KBM-7 (cell line): ENCODE results near the gene NRARP.

Experiments used
- DNase-seq: peaks from one replicate; pipeline ENCODE4 v3.0.0-alpha.2; 2015
- in situ Hi-C: fragments of 300-500 bp; cut with MboI; formaldehyde crosslinking; loops from 2 replicates; pipeline ENCODE4 v1.14.3; 2020; ENCODE audit warnings: low sequenced_read_pairs, low pct_unique_long_range_greater_than_20kb, mixed read lengths

NRARP gene

GRCh38 chr9:137302449-137303150 is 529 bp upstream of the NRARP start:
- in situ Hi-C loops: no loop called here
- DNase-seq: peak; percentile 68

DNA sequence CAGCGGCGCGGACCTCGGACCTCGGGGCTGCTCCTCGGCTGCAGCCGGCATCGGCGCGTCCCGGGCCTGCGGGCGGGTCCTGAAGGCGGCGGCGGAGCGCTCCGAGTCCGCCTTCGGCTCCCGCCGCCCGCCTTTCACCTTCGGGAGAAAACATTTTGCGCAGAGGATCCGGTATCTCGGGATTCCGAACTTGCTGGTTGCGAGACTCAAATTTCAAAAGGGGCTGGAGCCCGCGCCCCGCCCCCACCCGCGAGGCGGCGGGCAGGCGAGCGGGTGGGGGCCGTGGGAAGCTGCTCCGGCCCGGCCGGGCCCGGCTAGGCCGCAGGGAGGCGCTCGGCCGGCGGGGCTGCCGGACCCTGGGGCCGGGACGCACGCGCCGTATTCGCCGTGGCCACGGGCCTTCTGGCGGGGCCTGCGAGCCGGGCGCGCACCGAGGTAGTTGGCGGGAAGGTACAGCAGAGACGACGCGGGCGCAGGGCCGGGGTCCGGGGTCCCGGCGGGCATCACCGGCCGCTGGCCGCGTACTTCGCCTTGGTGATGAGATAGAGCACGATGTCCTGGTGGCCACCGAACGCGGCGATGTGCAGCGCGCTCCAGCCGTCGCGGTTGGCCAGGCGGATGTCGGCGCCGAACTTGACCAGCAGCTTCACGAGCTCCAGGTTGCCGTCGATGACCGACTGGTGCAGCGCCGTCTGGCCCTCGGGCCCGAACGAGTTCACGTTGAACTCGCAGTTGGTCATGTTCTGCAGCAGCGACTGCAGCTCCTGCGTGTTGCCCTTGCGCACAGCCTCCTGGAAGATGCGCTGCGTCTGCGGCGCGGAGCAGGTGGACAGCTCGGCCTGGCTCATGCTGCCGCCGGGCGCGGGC is 757 bp downstream of the NRARP start:
- DNase-seq: peak; percentile 60
- in situ Hi-C loops: no loop called here

DNA sequence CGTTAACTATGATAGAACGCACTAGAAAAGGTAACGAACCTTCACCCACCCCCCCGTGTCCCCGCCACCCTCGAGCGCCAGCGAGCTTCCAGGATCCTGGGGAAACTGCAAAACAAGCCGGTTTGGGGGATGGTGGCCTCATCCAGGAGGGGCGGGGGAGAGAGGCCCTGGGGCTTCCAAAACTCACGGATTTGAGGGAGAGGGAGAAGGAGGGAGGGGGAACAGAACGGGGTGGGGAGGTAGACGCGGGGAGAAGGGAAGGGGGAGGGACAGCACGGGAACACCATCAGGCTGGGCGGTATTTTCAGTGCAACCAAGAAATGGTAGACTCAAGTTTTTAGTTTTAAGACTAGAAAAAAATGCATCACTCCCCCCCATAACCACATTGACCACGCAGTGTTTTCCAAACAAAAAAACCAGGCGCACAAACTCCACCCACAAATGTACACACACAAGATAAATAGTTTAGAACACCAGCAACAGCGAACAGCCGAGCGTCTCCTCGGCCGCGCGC is 1.4 kb downstream of the NRARP start:
- in situ Hi-C loops: no loop called here

GRCh38 chr9:137299938-137300337 is 2.1 kb downstream of the NRARP start:
- in situ Hi-C loops: loop anchor here (10.0 kb wide), 1 partner anchor 105 kb away; no protein-coding TSS in a partner anchor
- no peak for DNase-seq

More for the DNA sequence above, 1.4 kb downstream of the NRARP start:
- DNase-seq: no peak

DNA sequence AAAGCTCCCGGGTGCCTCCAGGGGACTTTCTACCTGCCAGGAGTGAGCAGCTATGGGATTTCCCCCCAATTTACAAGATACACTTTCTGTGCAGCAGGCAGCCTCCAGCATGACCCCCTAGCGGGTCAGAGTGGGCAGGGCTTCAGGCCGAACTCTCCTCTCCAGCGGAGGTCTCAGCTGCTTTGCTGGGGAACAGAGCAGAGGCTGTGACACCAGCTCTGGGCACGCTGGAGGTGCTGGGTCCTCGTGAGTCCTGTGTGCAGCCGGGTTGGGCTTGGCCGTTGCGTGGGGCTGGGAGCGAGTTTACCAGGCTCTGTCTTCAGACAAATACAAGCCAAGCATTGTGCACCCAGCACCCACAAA is 2.9 kb downstream of the NRARP start:
- in situ Hi-C loops: loop anchor here (10.0 kb wide), 1 partner anchor 106 kb away; no protein-coding TSS in a partner anchor

DNA sequence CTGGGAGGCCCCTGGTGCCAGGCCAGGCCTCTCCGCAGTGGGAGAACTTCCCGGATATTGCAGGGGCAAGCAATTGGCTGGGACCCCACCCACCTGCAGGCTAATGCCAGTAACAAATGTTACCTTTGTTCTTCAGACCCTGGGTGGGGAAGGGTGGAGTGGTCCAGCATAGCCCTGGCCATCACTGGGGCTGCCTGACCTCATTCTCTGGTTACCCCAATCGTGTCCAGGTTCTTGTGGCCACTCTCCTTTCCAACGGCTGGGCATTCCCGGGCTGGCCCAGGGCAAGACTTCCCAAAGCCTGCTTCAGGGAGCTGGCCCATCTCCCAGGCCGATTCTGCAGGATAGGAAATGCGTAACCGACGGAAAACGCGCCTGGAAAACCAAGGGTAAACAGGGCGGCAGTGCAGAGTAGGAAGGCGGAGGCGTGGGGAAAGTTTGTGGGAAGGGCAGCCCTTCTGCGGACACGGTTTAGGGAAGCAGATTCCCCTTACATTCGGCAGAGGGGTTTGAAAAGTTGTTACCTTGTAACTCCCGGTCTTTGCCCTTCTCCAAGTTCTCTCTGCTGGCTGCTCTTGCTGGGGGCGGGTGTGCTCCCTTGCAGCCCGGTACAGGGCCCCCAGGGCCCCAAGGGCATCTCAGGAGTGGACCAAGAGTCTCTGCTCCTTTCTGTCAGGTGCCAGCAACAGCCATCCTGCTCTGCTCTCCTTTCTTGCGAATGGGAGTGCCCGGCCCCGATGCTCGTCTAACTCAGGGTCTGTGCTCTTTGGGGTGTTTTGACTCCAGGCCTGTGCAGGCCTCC is 3.5 kb downstream of the NRARP start:
- in situ Hi-C loops: loop anchor here (10.0 kb wide), 1 partner anchor 106 kb away; no protein-coding TSS in a partner anchor
- DNase-seq: no peak

More for the DNA sequence above, 2.9 kb downstream of the NRARP start:
- DNase-seq: no peak

GRCh38 chr9:137297966-137298365 is 4.1 kb downstream of the NRARP start:
- in situ Hi-C loops: loop anchor here (10.0 kb wide), 1 partner anchor 107 kb away; no protein-coding TSS in a partner anchor
- DNase-seq: no peak

GRCh38 chr9:137296670-137297664 is 5.1 kb downstream of the NRARP start:
- in situ Hi-C loops: loop anchor here (10.0 kb wide), 1 partner anchor 108 kb away; no protein-coding TSS in a partner anchor
- peak; percentile 48 for DNase-seq

- in situ Hi-C loops: loop anchor here (10.0 kb wide), 1 partner anchor 109 kb away; no protein-coding TSS in a partner anchor
- no peak for DNase-seq
These were observed 6.0 kb downstream of the NRARP start for GRCh38 chr9:137295849-137296669.

- peak; percentile 58 for DNase-seq
- in situ Hi-C loops: loop anchor here (10.0 kb wide), 1 partner anchor 109 kb away; no protein-coding TSS in a partner anchor
These were observed 6.7 kb downstream of the NRARP start for GRCh38 chr9:137295238-137295811.

GRCh38 chr9:137294681-137295237 is 7.3 kb downstream of the NRARP start:
- DNase-seq: no peak
- in situ Hi-C loops: loop anchor here (10.0 kb wide), 1 partner anchor 110 kb away; no protein-coding TSS in a partner anchor

DNA sequence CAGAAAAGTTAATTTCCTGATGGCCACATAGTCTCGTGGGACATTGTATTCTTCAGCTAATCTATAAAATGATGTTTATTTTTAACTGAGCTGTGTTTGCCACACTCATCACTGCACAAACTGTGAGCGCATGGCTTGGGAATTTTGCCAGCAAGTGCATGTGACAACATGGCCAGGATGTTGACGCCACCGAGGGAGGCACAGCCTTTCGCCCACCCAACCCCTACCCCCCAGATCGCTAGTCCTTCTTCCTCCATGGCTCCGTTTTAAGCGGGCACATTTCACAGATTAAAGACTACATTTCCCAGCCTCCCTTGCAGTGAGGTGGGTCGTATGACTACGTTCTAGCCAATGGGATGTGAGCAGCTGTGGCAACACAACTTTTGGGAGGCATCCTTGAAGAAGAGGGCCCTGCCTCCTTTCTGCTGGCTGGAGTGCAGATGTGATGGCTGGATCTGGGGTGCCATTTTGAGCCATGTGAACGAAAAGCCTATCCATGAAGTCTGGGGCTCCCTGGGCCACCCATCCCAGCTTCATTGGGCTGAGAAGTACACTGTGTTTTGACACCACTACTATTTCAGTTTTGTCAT is 7.9 kb downstream of the NRARP start:
- in situ Hi-C loops: loop anchor here (10.0 kb wide), 1 partner anchor 111 kb away; no protein-coding TSS in a partner anchor
- peak; percentile 63 for DNase-seq

GRCh38 chr9:137293482-137294090 is 8.5 kb downstream of the NRARP start:
- DNase-seq: no peak
- in situ Hi-C loops: loop anchor here (10.0 kb wide), 1 partner anchor 111 kb away; no protein-coding TSS in a partner anchor

DNA sequence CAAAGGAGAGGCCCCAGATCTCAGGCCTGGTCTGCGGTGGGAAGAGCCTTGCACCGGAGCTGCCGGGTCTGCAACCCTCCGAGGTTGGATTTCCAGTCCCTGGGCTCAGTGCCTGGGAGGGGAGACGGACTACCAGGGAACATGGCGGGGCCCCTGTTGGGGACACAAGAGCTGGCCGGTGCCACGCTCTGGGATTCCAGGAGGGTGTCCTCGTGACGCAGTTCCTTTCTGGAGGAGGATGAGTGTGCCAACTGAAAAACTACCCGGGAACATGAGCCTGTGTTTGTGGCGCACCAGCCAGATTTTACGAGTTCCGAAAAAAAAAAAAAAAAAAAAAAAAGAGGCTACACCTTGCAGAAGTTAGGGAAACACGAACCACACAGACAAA is 9.0 kb downstream of the NRARP start:
- in situ Hi-C loops: loop anchor here (10.0 kb wide), 1 partner anchor 112 kb away; no protein-coding TSS in a partner anchor
- DNase-seq: no peak

DNA sequence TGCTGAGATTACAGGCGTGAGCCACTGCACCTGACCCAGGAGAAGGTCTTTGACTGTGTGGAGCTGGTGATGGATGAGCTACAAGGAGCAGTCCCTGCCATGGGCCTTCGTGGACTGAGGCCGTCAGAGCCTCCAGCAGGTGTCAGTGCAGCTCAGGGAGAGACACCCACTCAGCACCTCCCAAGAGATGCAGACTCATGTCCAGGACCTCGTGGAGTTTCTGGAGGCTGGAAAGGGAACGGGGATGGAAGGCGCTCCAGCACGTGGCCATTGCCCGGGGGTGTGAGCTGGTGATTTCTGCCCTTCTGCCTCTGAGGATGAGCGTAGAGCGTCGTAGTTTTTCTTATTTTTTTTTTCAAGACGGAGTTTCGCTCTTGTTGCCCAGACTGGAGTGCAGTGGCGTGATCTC is 15.1 kb downstream of the NRARP start:
- in situ Hi-C loops: no loop called here
- DNase-seq: peak; percentile 83
